ENCODE measurements around the gene CDH5. TPM values are rescaled to one million over a fixed set of nuclear protein-coding genes. Genes with fewer than 3 reads are reported as not detected.

Gene CDH5
- total RNA-seq, 1 experiment from 2014 or later: 0.26 TPM

GRCh38 chr16:66440970-66441369, 74.5 kb downstream of the CDH5 start:
- Histone ChIP-seq H3K9me3 (ENCODE audit: low read depth, low read length, poor library complexity, severe bottlenecking) (no peaks in the 10 kb centered on the region), H3K36me3 (ENCODE audit: insufficient read depth, low read length, poor library complexity, severe bottlenecking) (no peaks in the 10 kb centered on the region), H3K4me1 (ENCODE audit: insufficient read depth, low read length, poor library complexity, severe bottlenecking) (no peaks in the 10 kb centered on the region), H3K4me3 (ENCODE audit: low read depth, low read length, poor library complexity, severe bottlenecking) (no peak overlapping the region), H3K27me3 (replicated peaks; ENCODE audit: insufficient read depth, low read depth, low read length, poor library complexity) (peaks cover 6% of the 10 kb centered on the region), H3K27ac (ENCODE audit: low read depth, low read length, poor library complexity, severe bottlenecking) (no peak overlapping the region)
- POLR2A ChIA-PET (ENCODE audit: low non-redundant PET): no interaction called here
- intact Hi-C loops (cut with micrococcal nuclease; ENCODE audit: unreplicated experiment): no loop called here
- BruUV-seq (replicated peaks): no TSS peak
- TF ChIP-seq CTCF (conservative IDR thresholded peaks at IDR 0.05; ENCODE audit: low read depth, low read length) (no peak), EZH2 (IDR thresholded peaks at IDR 0.05; ENCODE audit: borderline replicate concordance, low read depth, low read length, poor library complexity, severe bottlenecking) (no peak)
- no peak for DNase-seq (ENCODE audit: low spot score)
- CTCF ChIA-PET: no interaction called here

GRCh38 chr16:66441586-66442375, 75.3 kb downstream of the CDH5 start:
- TF ChIP-seq EZH2 (IDR thresholded peaks at IDR 0.05; ENCODE audit: borderline replicate concordance, low read depth, low read length, poor library complexity, severe bottlenecking): no peak
- no peak for TF ChIP-seq CTCF (conservative IDR thresholded peaks at IDR 0.05; ENCODE audit: low read depth, low read length)
- POLR2A ChIA-PET (ENCODE audit: low non-redundant PET): no interaction called here
- peaks cover 6% of the 10 kb centered on the region for H3K27me3 ChIP-seq (replicated peaks; ENCODE audit: insufficient read depth, low read depth, low read length, poor library complexity)
- H3K27ac ChIP-seq (ENCODE audit: low read depth, low read length, poor library complexity, severe bottlenecking): no peak overlapping the region
- DNase-seq (ENCODE audit: low spot score): no peak
- BruUV-seq (replicated peaks): no TSS peak
- no peak overlapping the region for H3K4me3 ChIP-seq (ENCODE audit: low read depth, low read length, poor library complexity, severe bottlenecking)
- no peaks in the 10 kb centered on the region for H3K36me3 ChIP-seq (ENCODE audit: insufficient read depth, low read length, poor library complexity, severe bottlenecking)
- CTCF ChIA-PET: no interaction called here
- H3K9me3 ChIP-seq (ENCODE audit: low read depth, low read length, poor library complexity, severe bottlenecking): no peaks in the 10 kb centered on the region
- no peaks in the 10 kb centered on the region for H3K4me1 ChIP-seq (ENCODE audit: insufficient read depth, low read length, poor library complexity, severe bottlenecking)
- intact Hi-C loops (cut with micrococcal nuclease; ENCODE audit: unreplicated experiment): no loop called here

GRCh38 chr16:66442502-66443268, 76.2 kb downstream of the CDH5 start:
- no peak overlapping the region for H3K27ac ChIP-seq (ENCODE audit: low read depth, low read length, poor library complexity, severe bottlenecking)
- H3K36me3 ChIP-seq (ENCODE audit: insufficient read depth, low read length, poor library complexity, severe bottlenecking): no peaks in the 10 kb centered on the region
- no peak for DNase-seq (ENCODE audit: low spot score)
- no peaks in the 10 kb centered on the region for H3K9me3 ChIP-seq (ENCODE audit: low read depth, low read length, poor library complexity, severe bottlenecking)
- ChIA-PET CTCF (interaction anchor here (1.2 kb wide), 1 partner anchor 36 kb away, joined by 3 read pairs; no protein-coding TSS in a partner anchor), POLR2A (ENCODE audit: low non-redundant PET) (no interaction called here)
- peaks cover 6% of the 10 kb centered on the region for H3K27me3 ChIP-seq (replicated peaks; ENCODE audit: insufficient read depth, low read depth, low read length, poor library complexity)
- no peaks in the 10 kb centered on the region for H3K4me1 ChIP-seq (ENCODE audit: insufficient read depth, low read length, poor library complexity, severe bottlenecking)
- H3K4me3 ChIP-seq (ENCODE audit: low read depth, low read length, poor library complexity, severe bottlenecking): no peak overlapping the region
- BruUV-seq (replicated peaks): no TSS peak
- intact Hi-C loops (cut with micrococcal nuclease; ENCODE audit: unreplicated experiment): no loop called here
- TF ChIP-seq CTCF (conservative IDR thresholded peaks at IDR 0.05; ENCODE audit: low read depth, low read length): no peak
- no peak for TF ChIP-seq EZH2 (IDR thresholded peaks at IDR 0.05; ENCODE audit: borderline replicate concordance, low read depth, low read length, poor library complexity, severe bottlenecking)

Measured in A673 (cell line).